GM21515 (cell line): Measurements from ENCODE around the gene SMCO4.
A peak's percentile ranks its signal among the peaks of the same experiment; 100 is the strongest.
"Not testable (repeated sequence)": the region's sequence is repeated elsewhere in the genome, so short reads cannot be mapped to it uniquely, and the experiment has no call there.

Experiments used
- ATAC-seq: cut with Tn5 transposase; IDR thresholded peaks from one replicate; pipeline ENCODE4 v1.9.1; 2021; ENCODE audit not compliant: unreplicated experiment

Gene SMCO4

GRCh38 chr11:93543292-93543977 is at the start of gene SMCO4:
TSS of gene SMCO4 (minus strand) at chr11:93543391. CDS start at chr11:93479189, 64,202 bp downstream.
- peak; percentile 85 for ATAC-seq

GRCh38 chr11:93591247-93591898 is 48.2 kb upstream of the SMCO4 start:
- peak; percentile 73 for ATAC-seq

DNA sequence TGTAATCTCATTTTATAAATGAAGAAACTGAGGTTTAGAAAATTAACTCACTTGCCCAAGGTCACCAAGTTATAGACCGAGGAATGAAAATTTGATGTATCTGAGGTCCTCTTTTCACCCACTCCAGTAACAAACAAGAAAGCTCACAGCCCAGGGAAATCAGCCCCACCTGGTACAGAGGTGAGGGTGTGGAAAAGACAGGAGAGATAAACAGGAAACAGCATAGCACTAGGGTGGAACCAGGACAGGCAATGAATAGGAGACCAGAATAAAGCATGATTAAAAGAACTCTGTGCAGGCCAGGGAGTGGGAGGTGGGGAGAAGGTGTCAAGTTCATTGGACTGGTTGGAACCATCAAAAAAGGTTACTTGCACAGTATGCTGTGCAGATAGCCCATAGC is 46.2 kb upstream of the SMCO4 start:
- ATAC-seq: no peak

DNA sequence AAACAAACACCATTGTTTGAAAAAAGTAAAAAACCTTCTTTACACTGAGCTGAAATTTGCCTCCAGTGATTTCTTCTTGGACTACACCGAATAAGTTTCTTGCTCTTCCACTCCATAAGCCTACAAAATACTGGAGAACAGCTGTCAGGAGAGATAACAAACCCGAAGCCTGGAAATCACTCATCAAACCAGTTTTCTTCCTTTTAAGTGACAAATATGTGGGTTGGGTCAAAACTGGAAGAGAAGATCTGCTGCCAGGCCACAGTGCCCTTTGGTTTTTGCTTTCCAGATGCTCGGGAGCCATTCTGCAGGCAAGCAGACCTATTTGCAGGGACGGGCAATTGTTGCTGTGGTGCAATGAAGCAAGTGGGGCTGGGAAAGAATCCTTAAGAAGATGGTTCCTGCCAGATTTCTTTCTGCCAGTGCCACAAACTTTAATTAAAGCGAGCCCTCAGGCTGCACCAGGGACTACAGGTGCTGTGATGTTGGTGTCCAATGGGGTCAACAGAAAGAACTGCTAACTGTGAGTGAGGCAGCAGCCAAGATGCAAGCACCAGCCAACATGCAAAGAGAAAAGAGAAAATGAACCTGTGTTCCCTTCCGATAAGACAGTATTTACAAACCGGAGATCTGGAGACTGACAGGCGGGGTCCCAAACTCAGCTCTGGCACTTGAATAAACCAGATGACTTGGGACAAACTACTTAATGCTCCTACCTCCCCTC is 44.8 kb upstream of the SMCO4 start:
- no peak for ATAC-seq

DNA sequence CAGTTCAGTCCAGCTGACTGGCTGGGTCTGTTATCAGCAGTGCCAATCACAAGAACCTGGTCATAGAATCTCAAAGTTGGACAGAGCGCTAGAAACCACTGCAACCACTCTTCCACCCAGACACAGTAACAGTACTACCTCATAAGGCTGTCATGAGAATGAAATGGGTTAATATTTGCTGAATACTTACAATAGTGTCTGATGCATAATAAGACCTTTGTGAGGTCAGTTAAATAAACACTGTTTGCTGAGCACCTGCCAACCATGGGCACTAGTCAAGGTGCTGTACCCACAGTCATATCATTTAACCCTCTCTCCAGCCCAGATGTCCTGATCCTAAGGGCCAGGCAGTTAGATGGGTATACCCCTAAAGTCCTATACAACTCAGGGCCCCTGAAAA is 44.2 kb upstream of the SMCO4 start:
- ATAC-seq: not testable (repeated sequence)

DNA sequence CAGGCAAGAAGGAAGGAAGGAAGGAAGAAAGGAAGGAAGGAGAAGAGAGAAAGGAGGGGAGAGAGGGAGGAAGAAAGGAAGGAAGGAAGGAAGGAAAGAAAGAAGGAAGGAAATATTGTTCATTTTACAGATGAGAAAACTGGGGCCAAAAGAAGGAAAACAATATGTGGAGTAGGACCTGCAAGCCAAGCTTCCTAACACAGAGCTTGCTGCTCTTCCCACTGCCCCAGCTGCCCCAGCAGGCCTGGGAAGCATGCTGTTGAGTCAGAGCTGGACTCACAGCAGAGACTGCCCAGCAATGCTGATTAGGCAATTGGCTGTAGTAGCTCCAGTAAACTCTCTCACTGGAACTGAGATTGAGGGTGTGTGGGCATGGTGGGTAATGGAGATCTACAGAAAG is 42.6 kb upstream of the SMCO4 start:
- ATAC-seq: no peak

GRCh38 chr11:93583490-93583889 is 40.3 kb upstream of the SMCO4 start:
- no peak for ATAC-seq

DNA sequence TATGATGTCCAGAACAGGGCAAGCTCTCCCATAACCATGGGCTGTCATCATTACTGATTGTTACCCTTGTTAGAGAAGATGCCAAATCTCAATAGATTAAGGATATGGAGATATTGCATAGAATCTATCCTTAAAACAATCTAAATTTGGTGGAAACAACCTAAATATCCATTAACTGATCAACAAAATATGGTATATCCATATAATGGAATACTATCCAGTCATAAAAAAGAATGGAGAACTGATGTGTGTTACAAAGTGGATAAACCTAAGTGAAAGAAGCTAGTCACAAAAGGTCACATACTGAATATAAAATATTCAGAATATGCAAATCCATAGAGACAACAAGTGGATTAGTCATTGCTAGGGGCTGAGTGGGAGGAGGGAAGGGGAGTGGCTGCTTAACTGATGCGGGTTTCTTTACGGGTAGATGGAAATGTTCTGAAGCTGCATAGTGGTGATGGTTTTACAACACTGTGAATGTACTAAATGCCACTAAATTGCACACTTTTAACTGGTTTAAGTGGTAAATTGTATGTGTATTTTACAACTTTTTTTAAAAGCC is 36.1 kb upstream of the SMCO4 start:
- no peak for ATAC-seq

- no peak for ATAC-seq
Observed at GRCh38 chr11:93577286-93577685, 34.1 kb upstream of the SMCO4 start.

GRCh38 chr11:93576870-93577269 is 33.7 kb upstream of the SMCO4 start:
- ATAC-seq: not testable (repeated sequence)

- ATAC-seq: no peak
Observed at GRCh38 chr11:93574638-93575220, 31.5 kb upstream of the SMCO4 start.

- no peak for ATAC-seq
Observed at GRCh38 chr11:93573184-93573583, 30.0 kb upstream of the SMCO4 start.

DNA sequence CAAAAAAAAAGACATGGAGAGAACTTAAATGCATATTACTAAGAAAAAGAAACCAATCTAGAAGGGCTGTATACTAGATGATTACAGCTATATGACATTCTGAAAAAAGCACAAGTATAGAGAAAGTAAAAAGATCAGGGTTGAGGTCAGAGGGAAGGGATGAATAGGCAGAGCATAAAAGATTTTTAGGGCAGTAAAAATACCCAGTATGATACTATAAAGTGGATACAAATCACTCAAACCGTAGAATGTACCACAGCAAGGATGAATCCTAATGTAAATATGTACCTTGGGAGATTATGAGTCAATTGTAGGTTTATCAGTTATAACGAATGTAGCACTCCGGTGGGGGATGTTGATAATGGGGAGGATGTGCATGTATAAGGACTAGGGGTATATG is 29.4 kb upstream of the SMCO4 start:
- ATAC-seq: no peak

DNA sequence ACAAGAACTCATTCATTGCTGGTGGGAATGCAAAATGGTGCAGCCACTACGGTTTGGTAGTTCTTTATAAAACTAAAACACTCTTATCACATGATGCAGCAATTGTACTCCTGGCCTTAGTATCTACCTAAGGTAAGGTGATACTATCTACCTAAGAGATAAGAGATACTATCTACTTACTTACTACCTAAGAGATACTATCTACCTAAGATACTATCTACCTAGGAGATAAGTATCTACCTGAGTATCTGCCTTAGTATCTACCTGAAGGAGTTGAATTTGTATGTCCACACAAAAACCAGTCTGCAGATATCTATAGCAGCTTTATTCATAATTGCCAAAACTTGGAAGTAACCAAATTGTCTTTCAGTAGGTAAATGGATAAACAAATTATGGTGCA is 29.0 kb upstream of the SMCO4 start:
- ATAC-seq: no peak

DNA sequence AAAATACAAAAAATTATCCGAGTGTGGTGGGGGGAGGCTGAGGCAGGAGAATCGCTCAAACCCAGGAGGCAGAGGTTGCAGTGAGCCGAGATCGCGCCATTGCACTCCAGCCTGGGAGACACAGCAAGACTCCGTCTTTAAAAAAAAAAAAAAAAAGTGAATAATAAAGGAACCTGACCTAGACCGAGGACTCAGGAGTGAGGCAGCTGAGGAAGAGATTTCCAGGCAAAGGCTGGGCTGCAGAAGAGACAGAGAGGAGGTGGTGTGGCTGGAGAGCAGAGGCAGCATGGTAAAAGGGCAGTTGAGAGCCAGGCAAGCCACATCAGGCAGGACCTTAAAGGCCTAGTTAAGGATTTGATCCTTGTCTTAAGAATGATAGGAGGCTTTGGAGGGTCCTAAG is 28.4 kb upstream of the SMCO4 start:
- no peak for ATAC-seq

DNA sequence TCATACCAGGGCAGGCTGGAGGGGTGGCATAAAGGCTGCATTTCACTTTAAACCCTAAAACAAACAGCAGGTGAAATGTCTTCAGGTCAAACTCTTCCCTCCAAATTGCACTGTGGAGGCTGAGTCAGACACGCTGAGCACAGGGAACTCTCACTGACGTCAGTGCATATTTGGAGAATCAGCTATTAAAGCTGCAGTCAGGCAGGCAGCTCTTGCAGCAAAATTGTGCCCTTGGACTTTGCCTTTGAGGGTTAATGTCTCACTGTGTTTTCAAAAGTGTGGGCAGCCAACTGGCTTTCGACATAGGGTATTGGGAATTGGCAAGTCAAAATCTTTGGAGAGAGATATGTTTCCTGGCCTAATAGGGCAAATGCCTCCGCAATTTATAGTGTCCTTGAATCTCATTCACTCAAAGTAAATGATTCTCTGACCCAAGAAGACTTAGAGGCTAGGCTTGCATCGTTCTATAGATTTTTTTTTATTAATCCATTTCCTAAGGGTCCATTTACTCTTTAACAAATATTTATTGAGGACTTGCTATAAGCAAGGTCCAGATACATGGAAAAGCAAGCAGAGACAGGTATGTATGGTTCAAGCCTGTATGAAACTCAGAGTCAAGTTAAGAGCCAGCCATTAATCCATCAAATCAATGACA is 27.7 kb upstream of the SMCO4 start:
- no peak for ATAC-seq

DNA sequence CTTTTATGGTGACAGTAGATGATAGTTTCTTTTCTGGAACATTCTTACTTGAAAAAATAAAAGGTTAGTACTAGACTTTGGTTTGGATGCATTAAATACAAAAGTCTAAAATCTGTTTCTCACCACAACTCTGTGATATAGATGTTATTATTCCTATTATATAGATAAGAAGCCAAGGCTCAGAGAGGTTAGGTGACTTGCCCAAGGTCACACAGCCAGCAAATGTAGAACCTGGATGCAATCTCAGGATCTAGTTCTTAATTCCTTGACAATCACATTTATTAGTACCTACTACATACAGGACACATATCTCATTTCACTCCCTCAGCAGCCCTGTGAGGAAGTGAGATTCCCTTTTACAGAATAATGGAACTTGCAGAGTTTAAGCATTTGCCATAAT is 26.3 kb upstream of the SMCO4 start:
- no peak for ATAC-seq

GRCh38 chr11:93568726-93569125 is 25.5 kb upstream of the SMCO4 start:
- ATAC-seq: no peak

GRCh38 chr11:93567401-93567895 is 24.3 kb upstream of the SMCO4 start:
- no peak for ATAC-seq

DNA sequence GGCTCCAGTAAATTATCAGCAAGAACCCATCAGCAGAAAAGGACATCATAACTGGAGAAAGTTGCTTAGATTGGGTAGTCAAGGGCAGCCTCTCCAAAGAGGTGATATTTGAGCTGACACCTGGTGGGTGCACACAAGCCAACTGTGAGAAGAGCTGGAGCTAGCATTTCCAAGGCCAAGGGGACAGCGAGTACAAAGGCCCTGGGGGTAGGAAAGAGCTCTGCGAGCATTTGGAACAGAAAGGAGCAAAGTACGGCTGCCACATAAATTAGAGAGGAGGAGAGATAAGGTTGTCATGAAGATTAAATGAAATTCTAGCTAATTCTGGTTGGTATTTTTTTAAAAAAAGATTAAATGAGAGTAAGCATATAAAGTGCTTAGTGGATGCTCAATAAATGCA is 21.7 kb upstream of the SMCO4 start:
- ATAC-seq: no peak

- no peak for ATAC-seq
Observed at GRCh38 chr11:93563857-93564256, 20.7 kb upstream of the SMCO4 start.
